Endodermal cell (in vitro differentiated cells): ENCODE data around the gene AHRR. TPM values are rescaled to one million over a fixed set of nuclear protein-coding genes. Genes with fewer than 3 reads are reported as not detected.

Experiments used
- DNase-seq: peaks from one replicate; pipeline ENCODE4 v3.0.0-alpha.2; 2017
- H3K27ac ChIP-seq: 2 replicates; pipeline ENCODE4 v1.5.1; 2013; ENCODE audit warnings: mild to moderate bottlenecking, low read depth, low read length, moderate library complexity
- H3K27me3 ChIP-seq: 2 replicates; pipeline ENCODE4 v1.6.1; 2013; ENCODE audit warnings: mild to moderate bottlenecking, low read length, moderate library complexity; ENCODE audit not compliant: insufficient read depth, control insufficient read depth, poor library complexity, severe bottlenecking
- H3K36me3 ChIP-seq: 2 replicates; pipeline ENCODE4 v1.7.0; 2013; ENCODE audit warnings: mild to moderate bottlenecking, low read length, moderate library complexity; ENCODE audit not compliant: control insufficient read depth, insufficient read depth
- H3K4me1 ChIP-seq: one replicate; pipeline ENCODE4 v1.7.0; 2013; ENCODE audit warnings: low read length; ENCODE audit not compliant: control insufficient read depth, insufficient read depth
- H3K4me3 ChIP-seq: 2 replicates; pipeline ENCODE4 v1.5.1; 2013; ENCODE audit warnings: mild to moderate bottlenecking, low read length, moderate library complexity
- H3K9ac ChIP-seq: 2 replicates; pipeline ENCODE4 v1.6.1; 2013; ENCODE audit warnings: mild to moderate bottlenecking, low read length, moderate library complexity; ENCODE audit not compliant: poor library complexity, severe bottlenecking; ENCODE audit errors: extremely low read depth
- H3K9me3 ChIP-seq: 2 replicates; pipeline ENCODE4 v1.6.1; 2013; ENCODE audit warnings: mild to moderate bottlenecking, low read length, moderate library complexity; ENCODE audit not compliant: control insufficient read depth
- H3K27ac Mint-ChIP-seq: 2 replicates; pipeline ENCODE4 v1.8.0; 2020; ENCODE audit warnings: mixed read lengths
- H3K27me3 Mint-ChIP-seq: 2 replicates; pipeline ENCODE4 v1.8.0; 2021; ENCODE audit warnings: mild to moderate bottlenecking, mixed read lengths; ENCODE audit not compliant: insufficient read depth
- H3K36me3 Mint-ChIP-seq: 2 replicates; pipeline ENCODE4 v1.8.0; 2020; ENCODE audit warnings: low read depth, mixed read lengths
- H3K4me1 Mint-ChIP-seq: 2 replicates; pipeline ENCODE4 v1.8.0; 2020; ENCODE audit warnings: mixed read lengths
- H3K4me3 Mint-ChIP-seq: 2 replicates; pipeline ENCODE4 v1.8.0; 2020; ENCODE audit warnings: mild to moderate bottlenecking, moderate library complexity, mixed read lengths
- H3K9me3 Mint-ChIP-seq: 2 replicates; pipeline ENCODE4 v1.8.0; 2020; ENCODE audit warnings: mild to moderate bottlenecking, mixed read lengths
- CTCF ChIP-seq: fragments of 200-600 bp; sonication (generic); conservative IDR thresholded peaks from 2 replicates; pipeline ENCODE4 v1.5.0; 2021; ENCODE audit warnings: antibody characterized with exemption, mild to moderate bottlenecking
- WGBS, 2 experiments: methylation state at CpG; one replicate each; pipeline versions ENCODE4 v1.1.5 to v1.1.7; 2013; ENCODE audit warnings: missing lambda C conversion rate in 2 of 2, mixed read lengths in 1 of 2; ENCODE audit not compliant: insufficient coverage in 1 of 2, insufficient read length in 1 of 2; 5-methylcytosine and 5-hydroxymethylcytosine counted together
- total RNA-seq, 2 donors: library from RNA; stranded (reverse); fragmentation: NEBNext Ultra II Directional in 1 of 2; extraction: Animal tissue kit (Norgen Biotek cat#: 25700) in 1 of 2; gene quantifications; 2 replicates in 1 of 2; 3 replicates in 1 of 2; pipeline ENCODE4 v1.2.1, GENCODE V29; 2021

Gene AHRR
- total RNA-seq, 2 donors from 2014 or later, result 1.4 to 2.0 TPM

- H3K27ac Mint-ChIP-seq, result no peak overlapping the region
- TF ChIP-seq CTCF, result no peak
- Histone ChIP-seq H3K9ac (no peak overlapping the region), H3K27ac (no peak overlapping the region), H3K4me1 (peaks cover 6% of the 10 kb centered on the region), H3K36me3 (no peaks in the 10 kb centered on the region), H3K4me3 (no peak overlapping the region), H3K9me3 (no peaks in the 10 kb centered on the region), H3K27me3 (peaks cover 18% of the 10 kb centered on the region)
- peaks cover 23% of the 10 kb centered on the region for H3K27me3 Mint-ChIP-seq
- 83 to 90% methylated on average over 1 to 9 of the region's 9 CpGs for WGBS, 2 experiments
- no peak for DNase-seq
- H3K9me3 Mint-ChIP-seq, result no peaks in the 10 kb centered on the region
- H3K36me3 Mint-ChIP-seq, result no peaks in the 10 kb centered on the region
- no peak overlapping the region for H3K4me3 Mint-ChIP-seq
- peaks cover 3% of the 10 kb centered on the region for H3K4me1 Mint-ChIP-seq
Measured at GRCh38 chr5:476814-477175, 155.3 kb downstream of the AHRR start.

GRCh38 chr5:477247-477646, 155.7 kb downstream of the AHRR start:
- Mint-ChIP-seq H3K36me3 (no peaks in the 10 kb centered on the region), H3K27me3 (peaks cover 23% of the 10 kb centered on the region), H3K9me3 (no peaks in the 10 kb centered on the region), H3K4me3 (no peak overlapping the region), H3K4me1 (no peaks in the 10 kb centered on the region), H3K27ac (no peak overlapping the region)
- Histone ChIP-seq H3K9ac (no peak overlapping the region), H3K4me1 (peaks cover 6% of the 10 kb centered on the region), H3K27me3 (peaks cover 18% of the 10 kb centered on the region), H3K27ac (no peak overlapping the region), H3K4me3 (no peak overlapping the region), H3K36me3 (no peaks in the 10 kb centered on the region), H3K9me3 (no peaks in the 10 kb centered on the region)
- no peak for DNase-seq
- WGBS, 2 experiments, result 87 to 88% methylated on average over 14 to 19 of the region's 19 CpGs
- no peak for TF ChIP-seq CTCF

- Mint-ChIP-seq H3K36me3 (no peaks in the 10 kb centered on the region), H3K4me3 (no peak overlapping the region), H3K27me3 (peaks cover 23% of the 10 kb centered on the region), H3K9me3 (no peaks in the 10 kb centered on the region), H3K27ac (no peak overlapping the region), H3K4me1 (no peaks in the 10 kb centered on the region)
- H3K9me3 ChIP-seq, result no peaks in the 10 kb centered on the region
- H3K9ac ChIP-seq, result no peak overlapping the region
- no peaks in the 10 kb centered on the region for H3K36me3 ChIP-seq
- peaks cover 6% of the 10 kb centered on the region for H3K4me1 ChIP-seq
- H3K4me3 ChIP-seq, result no peak overlapping the region
- peaks cover 18% of the 10 kb centered on the region for H3K27me3 ChIP-seq
- no peak overlapping the region for H3K27ac ChIP-seq
- WGBS, 2 experiments, result 91 to 92% methylated on average over 11 to 13 of the region's 13 CpGs
- no peak for DNase-seq
- no peak for TF ChIP-seq CTCF
Measured at GRCh38 chr5:477871-478270, 156.4 kb downstream of the AHRR start.
